Liver (tissue), 9 donors: ENCODE data around the gene TUFT1. TPM values are rescaled to one million over a fixed set of nuclear protein-coding genes. Genes with fewer than 3 reads are reported as not detected.

Source experiments
- DNase-seq: peaks from one replicate; pipeline ENCODE4 v3.0.0-alpha.2; 2017; ENCODE audit warnings: low spot score
- H3K27ac ChIP-seq, 2 donors: one replicate each; pipeline ENCODE4 v1.7.0; 2013; ENCODE audit warnings: inconsistent platforms in 2 of 2, low read length in 2 of 2, control low read depth in 1 of 2, low read depth in 1 of 2, mild to moderate bottlenecking in 1 of 2
- H3K27me3 ChIP-seq, 4 donors: one replicate each; pipeline versions ENCODE4 v1.6.1 to v1.7.0; 2013; ENCODE audit warnings: low read length in 3 of 4, inconsistent platforms in 1 of 4, mild to moderate bottlenecking in 1 of 4, moderate library complexity in 1 of 4; ENCODE audit not compliant: control insufficient read depth in 4 of 4, insufficient read depth in 4 of 4
- H3K36me3 ChIP-seq, 4 donors: one replicate each; pipeline versions ENCODE4 v1.6.1 to v1.7.0; 2013; ENCODE audit warnings: low read length in 3 of 4, mild to moderate bottlenecking in 3 of 4, low read depth in 1 of 4, moderate library complexity in 1 of 4; ENCODE audit not compliant: control insufficient read depth in 4 of 4, insufficient read depth in 3 of 4
- H3K4me1 ChIP-seq, 4 donors: one replicate each; pipeline versions ENCODE4 v1.6.1 to v1.7.0; 2013; ENCODE audit warnings: low read length in 3 of 4, mild to moderate bottlenecking in 3 of 4, moderate library complexity in 1 of 4; ENCODE audit not compliant: control insufficient read depth in 4 of 4, insufficient read depth in 4 of 4
- H3K4me3 ChIP-seq, 3 donors: one replicate each; pipeline versions ENCODE4 v1.6.1 to v1.7.0; 2013; ENCODE audit warnings: low read length in 3 of 3, control low read depth in 1 of 3, low read depth in 1 of 3, mild to moderate bottlenecking in 1 of 3
- H3K9ac ChIP-seq, 2 donors: one replicate each; pipeline ENCODE4 v1.7.0; 2013; ENCODE audit warnings: low read length in 2 of 2, mild to moderate bottlenecking in 2 of 2, moderate library complexity in 2 of 2, control low read depth in 1 of 2, low read depth in 1 of 2
- H3K9me3 ChIP-seq, 4 donors: one replicate each; pipeline versions ENCODE4 v1.6.1 to v1.7.0; 2013; ENCODE audit warnings: low read length in 3 of 4; ENCODE audit not compliant: control insufficient read depth in 4 of 4
- EGR1 ChIP-seq, 2 donors: IDR thresholded peaks; 2 replicates each; pipeline ENCODE4 v1.6.1; 2016 to 2018; ENCODE audit warnings: antibody characterized with exemption in 2 of 2, low read depth in 2 of 2
- FOXA1 ChIP-seq: IDR thresholded peaks from 2 replicates; pipeline ENCODE4 v1.6.1; 2016; ENCODE audit warnings: antibody characterized with exemption
- FOXA2 ChIP-seq: IDR thresholded peaks from 2 replicates; pipeline ENCODE4 v1.6.1; 2016; ENCODE audit warnings: antibody characterized with exemption
- GABPA ChIP-seq, 2 donors: IDR thresholded peaks in 1 of 2; conservative IDR thresholded peaks in 1 of 2; 2 replicates each; pipeline ENCODE4 v1.6.1; 2016; ENCODE audit warnings: antibody characterized with exemption in 2 of 2, mild to moderate bottlenecking in 1 of 2, moderate library complexity in 1 of 2
- HNF4A ChIP-seq, 2 donors: conservative IDR thresholded peaks; 2 replicates each; pipeline ENCODE4 v1.6.1; 2016; ENCODE audit warnings: antibody characterized with exemption in 2 of 2, mild to moderate bottlenecking in 2 of 2
- HNF4G ChIP-seq: IDR thresholded peaks from 2 replicates; pipeline ENCODE4 v1.6.1; 2016; ENCODE audit warnings: antibody characterized with exemption
- NR2F2 ChIP-seq: IDR thresholded peaks from 2 replicates; pipeline ENCODE4 v1.6.1; 2016; ENCODE audit warnings: antibody characterized with exemption
- RAD21 ChIP-seq, 2 donors: IDR thresholded peaks; 2 replicates each; pipeline ENCODE4 v1.6.1; 2016; ENCODE audit warnings: antibody characterized with exemption in 2 of 2, mild to moderate bottlenecking in 2 of 2
- RXRA ChIP-seq, 2 donors: IDR thresholded peaks; 2 replicates each; pipeline ENCODE4 v1.6.1; 2017 to 2018; ENCODE audit warnings: antibody characterized with exemption in 2 of 2, mild to moderate bottlenecking in 1 of 2
- SP1 ChIP-seq: IDR thresholded peaks from 2 replicates; pipeline ENCODE4 v1.6.1; 2018; ENCODE audit warnings: antibody characterized with exemption, mild to moderate bottlenecking
- TAF1 ChIP-seq: conservative IDR thresholded peaks from 2 replicates; pipeline ENCODE4 v1.6.1; 2016; ENCODE audit warnings: antibody characterized with exemption, mild to moderate bottlenecking
- YY1 ChIP-seq: IDR thresholded peaks from 2 replicates; pipeline ENCODE4 v1.6.1; 2016; ENCODE audit warnings: antibody characterized with exemption, mild to moderate bottlenecking
- WGBS: extraction: QIAGEN DNeasy Blood & Tissue Kit; methylation state at CpG from one replicate; pipeline ENCODE4 v1.1.7; 2013; 5-methylcytosine and 5-hydroxymethylcytosine counted together
- polyA plus RNA-seq, 2 donors: library from polyadenylated mRNA; stranded (reverse) in 1 of 2; unstranded in 1 of 2; fragments of 200-250 nt in 1 of 2; fragments of >200 nt in 1 of 2; fragmentation: Nextera tagmentation in 1 of 2; extraction: Ambion mirVana in 1 of 2; gene quantifications; one replicate each; pipeline versions ENCODE4 v1.2.1 to v1.2.3, GENCODE V29; 2013 to 2015
- total RNA-seq, 2 donors: library from RNA; depleted of rRNA; stranded (reverse); fragments of >200 nt; gene quantifications; one replicate each; pipeline ENCODE4 v1.2.3, GENCODE V29; 2014
- TF ChIP-seq, protein P1 (sequence below): IDR thresholded peaks from 2 replicates; pipeline ENCODE4 v1.6.1; 2016; ENCODE audit warnings: antibody characterized with exemption
- TF ChIP-seq, protein P2 (sequence below): IDR thresholded peaks from 2 replicates; pipeline ENCODE4 v1.6.1; 2016; ENCODE audit warnings: antibody characterized with exemption
- TF ChIP-seq, protein P3 (sequence below): IDR thresholded peaks from 2 replicates; pipeline ENCODE4 v1.6.1; 2016; ENCODE audit warnings: antibody characterized with exemption
- TF ChIP-seq, protein P4 (sequence below): IDR thresholded peaks from 2 replicates; pipeline ENCODE4 v1.6.1; 2016; ENCODE audit warnings: antibody characterized with exemption, mild to moderate bottlenecking
- donor health status: healthy.
- donor health status: healthy.
- donor health status: healthy.
- donor health status: healthy.
- donor health status: healthy.

The TUFT1 gene
- total and polyA plus RNA-seq, 4 donors, result 1.7 to 4.8 (median 3.0) TPM

DNA sequence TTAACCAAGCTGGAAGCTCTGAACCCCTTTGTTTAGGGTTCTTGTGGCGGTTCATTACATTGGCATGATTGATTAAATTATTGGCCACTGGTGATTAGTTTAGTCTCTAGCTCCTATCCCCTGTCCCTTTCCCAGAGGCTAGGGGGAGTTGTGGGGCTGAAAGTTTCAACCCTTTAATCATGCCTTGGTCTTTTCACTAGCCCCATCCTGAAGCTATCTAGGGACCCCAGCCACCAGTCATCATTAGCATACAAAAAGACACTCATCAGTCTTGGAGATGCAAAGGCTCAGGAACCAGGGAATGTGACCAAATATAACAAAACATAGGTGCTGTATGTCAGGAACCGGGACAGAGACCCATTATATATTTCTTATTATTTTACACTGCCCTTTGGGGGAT is 37.1 kb downstream of the TUFT1 start:
- Histone ChIP-seq H3K27me3 (no peaks in the 10 kb centered on the region), H3K36me3 (peaks cover 2 to 27% (median 9%) of the 10 kb centered on the region in 4 donors), H3K9ac (no peak overlapping the region)

DNA sequence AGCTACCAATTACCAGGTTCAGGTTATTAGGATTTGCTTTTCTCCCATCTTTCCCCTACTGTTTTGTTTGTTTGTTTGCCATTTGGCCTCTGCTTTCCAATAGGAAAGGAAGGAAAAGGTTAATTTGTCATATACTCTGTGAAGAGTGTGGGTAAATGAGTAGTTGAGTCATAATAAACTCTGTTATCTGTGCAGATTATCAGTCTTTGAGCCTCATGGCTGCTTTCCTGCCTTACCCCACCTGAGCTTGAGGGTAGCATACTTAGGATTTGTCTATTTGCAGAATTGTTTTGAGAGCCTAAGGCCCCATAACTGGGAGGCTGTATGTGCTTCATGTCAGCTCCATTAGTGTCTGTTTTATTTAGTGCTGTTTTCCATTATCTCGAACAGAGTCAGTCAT is 38.8 kb downstream of the TUFT1 start:
- no peaks in the 10 kb centered on the region for H3K27me3 ChIP-seq
- no peak for TF ChIP-seq HNF4A (conservative IDR thresholded peaks at IDR 0.05)
- no peak for DNase-seq
- H3K4me1 ChIP-seq, result no peaks in the 10 kb centered on the region
- no peak overlapping the region for H3K4me3 ChIP-seq
- H3K9ac ChIP-seq, result no peak overlapping the region
- H3K9me3 ChIP-seq, result no peaks in the 10 kb centered on the region
- WGBS, result 100% methylated on average over 1 of the region's 1 CpG
- H3K27ac ChIP-seq, result no peak overlapping the region
- peaks cover 2 to 28% (median 10%) of the 10 kb centered on the region in 4 donors for H3K36me3 ChIP-seq

More for the DNA sequence above, 37.1 kb downstream of the TUFT1 start:
- 96% methylated on average over 2 of the region's 2 CpGs for WGBS
- no peak for DNase-seq
- H3K4me1 ChIP-seq, result no peaks in the 10 kb centered on the region
- no peaks in the 10 kb centered on the region for H3K9me3 ChIP-seq
- TF ChIP-seq FOXA2, result no peak
- TF ChIP-seq RAD21 (IDR thresholded peaks at IDR 0.05), result no peak
- H3K27ac ChIP-seq, result no peak overlapping the region
- H3K4me3 ChIP-seq, result no peak overlapping the region

DNA sequence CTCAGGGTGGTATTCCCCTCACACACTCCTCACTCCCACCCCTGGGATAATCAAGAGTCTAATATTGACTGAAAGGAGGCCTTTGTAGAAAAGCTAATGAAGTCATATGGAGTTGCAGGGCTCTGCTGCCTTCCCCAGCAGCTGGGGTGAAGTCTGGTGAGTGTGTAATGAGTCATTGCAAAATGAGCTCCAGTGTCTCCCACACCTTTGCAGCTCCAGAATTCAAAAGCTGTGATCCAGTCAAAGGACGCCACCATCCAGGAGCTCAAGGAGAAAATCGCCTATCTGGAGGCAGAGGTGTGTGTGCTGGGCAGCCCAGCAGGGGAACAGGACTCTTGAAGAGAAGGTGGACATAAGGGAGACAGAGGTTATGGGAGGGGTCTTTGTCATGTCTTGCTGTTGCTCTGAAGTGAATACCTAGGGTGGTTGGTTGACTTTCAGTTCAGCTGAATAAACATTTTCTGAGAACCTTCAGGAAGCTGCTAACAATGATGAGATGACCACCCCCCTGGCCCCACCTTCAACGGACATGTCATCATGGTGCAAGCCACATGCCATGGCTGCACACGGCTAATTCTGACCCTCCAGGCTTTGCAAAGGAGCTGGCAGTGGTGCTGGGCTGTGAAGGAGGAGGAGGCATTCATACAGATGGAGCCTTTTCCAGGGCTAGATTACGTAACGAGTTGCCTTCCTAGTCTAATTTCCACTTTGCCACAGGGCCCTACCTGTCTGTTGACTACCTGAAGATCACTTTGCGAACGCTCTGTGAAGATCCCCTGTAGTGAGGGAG is 39.5 kb downstream of the TUFT1 start:
- Histone ChIP-seq H3K36me3 (peaks cover 2 to 23% (median 10%) of the 10 kb centered on the region in 4 donors), H3K4me1 (no peaks in the 10 kb centered on the region), H3K27me3 (no peaks in the 10 kb centered on the region), H3K4me3 (no peak overlapping the region), H3K27ac (no peak overlapping the region), H3K9ac (no peak overlapping the region), H3K9me3 (no peaks in the 10 kb centered on the region)
- WGBS, result 83% methylated on average over 8 of the region's 8 CpGs
- no peak for TF ChIP-seq RXRA (IDR thresholded peaks at IDR 0.05)
- TF ChIP-seq HNF4A (conservative IDR thresholded peaks at IDR 0.05), result no peak
- TF ChIP-seq NR2F2, result no peak
- TF ChIP-seq, protein P1, sequence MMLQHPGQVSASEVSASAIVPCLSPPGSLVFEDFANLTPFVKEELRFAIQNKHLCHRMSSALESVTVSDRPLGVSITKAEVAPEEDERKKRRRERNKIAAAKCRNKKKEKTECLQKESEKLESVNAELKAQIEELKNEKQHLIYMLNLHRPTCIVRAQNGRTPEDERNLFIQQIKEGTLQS, result no peak
- TF ChIP-seq EGR1 (IDR thresholded peaks at IDR 0.05; ENCODE audit: low read depth in 2 of 2), result no peak
- no peak for TF ChIP-seq TAF1
- no peak for TF ChIP-seq SP1
- TF ChIP-seq FOXA1, result no peak
- no peak for TF ChIP-seq HNF4G
- TF ChIP-seq, protein P2, sequence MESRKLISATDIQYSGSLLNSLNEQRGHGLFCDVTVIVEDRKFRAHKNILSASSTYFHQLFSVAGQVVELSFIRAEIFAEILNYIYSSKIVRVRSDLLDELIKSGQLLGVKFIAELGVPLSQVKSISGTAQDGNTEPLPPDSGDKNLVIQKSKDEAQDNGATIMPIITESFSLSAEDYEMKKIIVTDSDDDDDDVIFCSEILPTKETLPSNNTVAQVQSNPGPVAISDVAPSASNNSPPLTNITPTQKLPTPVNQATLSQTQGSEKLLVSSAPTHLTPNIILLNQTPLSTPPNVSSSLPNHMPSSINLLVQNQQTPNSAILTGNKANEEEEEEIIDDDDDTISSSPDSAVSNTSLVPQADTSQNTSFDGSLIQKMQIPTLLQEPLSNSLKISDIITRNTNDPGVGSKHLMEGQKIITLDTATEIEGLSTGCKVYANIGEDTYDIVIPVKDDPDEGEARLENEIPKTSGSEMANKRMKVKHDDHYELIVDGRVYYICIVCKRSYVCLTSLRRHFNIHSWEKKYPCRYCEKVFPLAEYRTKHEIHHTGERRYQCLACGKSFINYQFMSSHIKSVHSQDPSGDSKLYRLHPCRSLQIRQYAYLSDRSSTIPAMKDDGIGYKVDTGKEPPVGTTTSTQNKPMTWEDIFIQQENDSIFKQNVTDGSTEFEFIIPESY, result no peak
- TF ChIP-seq, protein P3, sequence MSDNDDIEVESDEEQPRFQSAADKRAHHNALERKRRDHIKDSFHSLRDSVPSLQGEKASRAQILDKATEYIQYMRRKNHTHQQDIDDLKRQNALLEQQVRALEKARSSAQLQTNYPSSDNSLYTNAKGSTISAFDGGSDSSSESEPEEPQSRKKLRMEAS, result no peak
- TF ChIP-seq GABPA (IDR thresholded peaks at IDR 0.05 in 1 of 2, conservative IDR thresholded peaks at IDR 0.05 in 1 of 2), result no peak
- no peak for TF ChIP-seq RAD21 (IDR thresholded peaks at IDR 0.05)
- no peak for TF ChIP-seq YY1
- TF ChIP-seq, protein P4, sequence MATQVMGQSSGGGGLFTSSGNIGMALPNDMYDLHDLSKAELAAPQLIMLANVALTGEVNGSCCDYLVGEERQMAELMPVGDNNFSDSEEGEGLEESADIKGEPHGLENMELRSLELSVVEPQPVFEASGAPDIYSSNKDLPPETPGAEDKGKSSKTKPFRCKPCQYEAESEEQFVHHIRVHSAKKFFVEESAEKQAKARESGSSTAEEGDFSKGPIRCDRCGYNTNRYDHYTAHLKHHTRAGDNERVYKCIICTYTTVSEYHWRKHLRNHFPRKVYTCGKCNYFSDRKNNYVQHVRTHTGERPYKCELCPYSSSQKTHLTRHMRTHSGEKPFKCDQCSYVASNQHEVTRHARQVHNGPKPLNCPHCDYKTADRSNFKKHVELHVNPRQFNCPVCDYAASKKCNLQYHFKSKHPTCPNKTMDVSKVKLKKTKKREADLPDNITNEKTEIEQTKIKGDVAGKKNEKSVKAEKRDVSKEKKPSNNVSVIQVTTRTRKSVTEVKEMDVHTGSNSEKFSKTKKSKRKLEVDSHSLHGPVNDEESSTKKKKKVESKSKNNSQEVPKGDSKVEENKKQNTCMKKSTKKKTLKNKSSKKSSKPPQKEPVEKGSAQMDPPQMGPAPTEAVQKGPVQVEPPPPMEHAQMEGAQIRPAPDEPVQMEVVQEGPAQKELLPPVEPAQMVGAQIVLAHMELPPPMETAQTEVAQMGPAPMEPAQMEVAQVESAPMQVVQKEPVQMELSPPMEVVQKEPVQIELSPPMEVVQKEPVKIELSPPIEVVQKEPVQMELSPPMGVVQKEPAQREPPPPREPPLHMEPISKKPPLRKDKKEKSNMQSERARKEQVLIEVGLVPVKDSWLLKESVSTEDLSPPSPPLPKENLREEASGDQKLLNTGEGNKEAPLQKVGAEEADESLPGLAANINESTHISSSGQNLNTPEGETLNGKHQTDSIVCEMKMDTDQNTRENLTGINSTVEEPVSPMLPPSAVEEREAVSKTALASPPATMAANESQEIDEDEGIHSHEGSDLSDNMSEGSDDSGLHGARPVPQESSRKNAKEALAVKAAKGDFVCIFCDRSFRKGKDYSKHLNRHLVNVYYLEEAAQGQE, result no peak
- no peak for DNase-seq
